OCI-LY7 (cell line): ENCODE measurements around the gene PRKG1. TPM values are rescaled to one million over a fixed set of nuclear protein-coding genes. Genes with fewer than 3 reads are reported as not detected.

ENCODE experiments used
- BruUV-seq: library from RNA; stranded (reverse); fragments of 400-500 nt; replicated peaks from 2 replicates; lab custom pipeline; 2021; lab: Mats Ljungman, UMichigan
- CTCF ChIA-PET: fragments of 300-600 bp; sonication (Branson Sonifier 250); formaldehyde crosslinking; loops from one replicate; lab custom pipeline; 2022; ENCODE audit warnings: antibody characterized with exemption; ENCODE audit not compliant: unreplicated experiment; lab: Charles Lee
- POLR2A ChIA-PET: fragments of 300-600 bp; sonication (Branson Sonifier 250); formaldehyde crosslinking; loops from one replicate; lab custom pipeline; 2022; ENCODE audit warnings: antibody characterized with exemption; lab: Charles Lee
- DNase-seq: peaks from one replicate; pipeline ENCODE4 v3.0.0-alpha.2; 2015; ENCODE audit warnings: low spot score
- H2AFZ ChIP-seq: fragments of 200-600 bp; sonication (generic), shearing (Covaris generic); 2 replicates; pipeline ENCODE4 v1.6.1; 2014; ENCODE audit warnings: mild to moderate bottlenecking, antibody characterized with exemption, low read length, moderate library complexity
- H3K27ac ChIP-seq: fragments of 200-600 bp; sonication (generic); 2 replicates; pipeline ENCODE4 v1.5.1; 2014; ENCODE audit warnings: mixed run types, low read depth, mild to moderate bottlenecking, moderate library complexity, low read length, inconsistent platforms; ENCODE audit not compliant: poor library complexity, severe bottlenecking
- H3K36me3 ChIP-seq: fragments of 200-600 bp; sonication (generic); 2 replicates; pipeline ENCODE4 v1.6.1; 2014; ENCODE audit warnings: mild to moderate bottlenecking, antibody characterized with exemption, low read length, moderate library complexity, mixed read lengths; ENCODE audit not compliant: insufficient read depth
- H3K4me1 ChIP-seq: fragments of 200-600 bp; sonication (generic); 2 replicates; pipeline ENCODE4 v1.5.1; 2014; ENCODE audit warnings: mild to moderate bottlenecking, low read length; ENCODE audit not compliant: insufficient read depth, poor library complexity, severe bottlenecking
- H3K4me2 ChIP-seq: fragments of 200-600 bp; sonication (generic); 2 replicates; pipeline ENCODE4 v1.6.1; 2014; ENCODE audit warnings: mild to moderate bottlenecking, low read length
- H3K4me3 ChIP-seq: fragments of 200-600 bp; sonication (generic); 2 replicates; pipeline ENCODE4 v1.5.1; 2014; ENCODE audit warnings: mild to moderate bottlenecking, low read depth, low read length; ENCODE audit not compliant: poor library complexity, severe bottlenecking
- H3K79me2 ChIP-seq: fragments of 200-600 bp; sonication (generic); 2 replicates; pipeline ENCODE4 v1.6.1; 2016; ENCODE audit warnings: low read depth, mild to moderate bottlenecking, low read length, moderate library complexity, mixed read lengths; ENCODE audit not compliant: insufficient read depth
- H3K9me2 ChIP-seq: fragments of 200-600 bp; sonication (generic); 2 replicates; pipeline ENCODE4 v1.6.1; 2016; ENCODE audit warnings: mild to moderate bottlenecking, low read length, mixed read lengths; ENCODE audit not compliant: insufficient read depth
- H3K9me3 ChIP-seq: fragments of 200-600 bp; sonication (generic); 2 replicates; pipeline ENCODE4 v1.6.1; 2014; ENCODE audit warnings: mild to moderate bottlenecking, mixed run types, low read length, mixed read lengths
- H4K20me1 ChIP-seq: fragments of 200-600 bp; sonication (generic); 2 replicates; pipeline ENCODE4 v1.6.1; 2014; ENCODE audit warnings: mild to moderate bottlenecking, antibody characterized with exemption, low read length, moderate library complexity, mixed read lengths; ENCODE audit not compliant: insufficient read depth
- EZH2phosphoT487 ChIP-seq: fragments of 200-600 bp; sonication (generic); IDR thresholded peaks from 2 replicates; pipeline ENCODE4 v1.6.1; 2018; ENCODE audit warnings: low read depth, borderline replicate concordance, mild to moderate bottlenecking, mixed run types, antibody characterized with exemption, low read length, moderate library complexity, mixed read lengths
- intact Hi-C: fragments of 100-400 bp; cut with micrococcal nuclease; formaldehyde crosslinking; loops from one replicate; pipeline ENCODE4 v1.10.0; 2022; ENCODE audit not compliant: unreplicated experiment
- total RNA-seq, 2 experiments: library from RNA; depleted of rRNA in 1 of 2; stranded (reverse); fragments of >200 nt in 1 of 2; shearing (Covaris generic) in 1 of 2; gene quantifications; 2 replicates each; pipeline ENCODE4 v1.2.3, GENCODE V29; 2014 to 2022
- TF ChIP-seq, protein P1 (sequence below): fragments of 200-600 bp; sonication (generic); conservative IDR thresholded peaks from 2 replicates; pipeline ENCODE4 v1.5.1; 2014; ENCODE audit warnings: mild to moderate bottlenecking, antibody characterized with exemption, low read length, moderate library complexity, mixed read lengths

Gene PRKG1
- total RNA-seq, 2 experiments from 2014 or later = not detected

DNA sequence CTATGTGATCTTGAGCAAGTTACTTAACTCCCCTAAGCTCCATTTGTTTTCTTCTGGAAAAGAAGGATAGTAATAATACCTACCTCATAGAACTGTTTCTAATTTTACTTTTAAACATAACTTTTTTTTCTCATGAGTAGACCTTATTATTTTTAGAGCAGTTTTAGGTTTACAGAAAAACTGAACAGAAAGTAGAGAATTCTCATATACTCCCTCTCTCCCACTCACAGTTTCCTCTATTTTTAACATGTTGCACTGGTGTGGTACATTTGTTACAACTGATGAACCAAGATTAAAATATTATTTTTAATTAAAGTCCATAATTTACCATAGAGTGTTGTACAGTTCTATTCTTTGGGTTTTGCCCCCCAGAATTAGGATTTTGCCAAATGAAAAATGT, 846.4 kb downstream of the PRKG1 start:
- no peak for DNase-seq
- Histone ChIP-seq H2AFZ (no peak overlapping the region), H3K36me3 (no peaks in the 10 kb centered on the region), H3K27ac (no peak overlapping the region), H3K79me2 (no peaks in the 10 kb centered on the region), H3K9me3 (no peaks in the 10 kb centered on the region), H3K4me1 (no peaks in the 10 kb centered on the region), H4K20me1 (no peaks in the 10 kb centered on the region), H3K9me2 (no peaks in the 10 kb centered on the region), H3K4me3 (no peak overlapping the region), H3K4me2 (no peak overlapping the region)
- TF ChIP-seq EZH2phosphoT487 = no peak
- TF ChIP-seq, protein P1, sequence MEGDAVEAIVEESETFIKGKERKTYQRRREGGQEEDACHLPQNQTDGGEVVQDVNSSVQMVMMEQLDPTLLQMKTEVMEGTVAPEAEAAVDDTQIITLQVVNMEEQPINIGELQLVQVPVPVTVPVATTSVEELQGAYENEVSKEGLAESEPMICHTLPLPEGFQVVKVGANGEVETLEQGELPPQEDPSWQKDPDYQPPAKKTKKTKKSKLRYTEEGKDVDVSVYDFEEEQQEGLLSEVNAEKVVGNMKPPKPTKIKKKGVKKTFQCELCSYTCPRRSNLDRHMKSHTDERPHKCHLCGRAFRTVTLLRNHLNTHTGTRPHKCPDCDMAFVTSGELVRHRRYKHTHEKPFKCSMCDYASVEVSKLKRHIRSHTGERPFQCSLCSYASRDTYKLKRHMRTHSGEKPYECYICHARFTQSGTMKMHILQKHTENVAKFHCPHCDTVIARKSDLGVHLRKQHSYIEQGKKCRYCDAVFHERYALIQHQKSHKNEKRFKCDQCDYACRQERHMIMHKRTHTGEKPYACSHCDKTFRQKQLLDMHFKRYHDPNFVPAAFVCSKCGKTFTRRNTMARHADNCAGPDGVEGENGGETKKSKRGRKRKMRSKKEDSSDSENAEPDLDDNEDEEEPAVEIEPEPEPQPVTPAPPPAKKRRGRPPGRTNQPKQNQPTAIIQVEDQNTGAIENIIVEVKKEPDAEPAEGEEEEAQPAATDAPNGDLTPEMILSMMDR = no peak
- ChIA-PET POLR2A (no interaction called here), CTCF (no interaction called here)
- no TSS peak for BruUV-seq
- intact Hi-C loops = no loop called here

DNA sequence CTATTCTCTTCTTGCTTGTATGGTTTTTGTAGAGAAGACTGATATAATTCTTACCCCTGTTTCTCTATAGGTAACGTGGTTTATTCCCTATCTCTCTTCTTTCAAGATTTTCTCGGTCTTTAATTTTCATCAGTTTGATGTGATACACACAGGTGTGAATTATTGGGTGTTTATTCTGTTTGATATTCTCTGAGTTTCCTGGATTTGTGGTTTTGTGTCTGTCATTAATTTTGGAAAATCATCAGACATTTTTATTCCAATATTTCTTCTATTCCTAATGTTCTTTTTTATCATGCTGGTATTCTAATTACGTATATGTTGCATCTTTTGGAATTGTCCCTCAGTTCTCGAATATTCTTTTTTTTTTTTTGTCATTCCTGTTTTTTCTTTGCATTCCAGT, 850.1 kb downstream of the PRKG1 start:
- no peaks in the 10 kb centered on the region for H3K9me3 ChIP-seq
- intact Hi-C loops = no loop called here
- H2AFZ ChIP-seq = no peak overlapping the region
- POLR2A ChIA-PET = interaction anchor here (0.6 kb wide), 2 partner anchors 19 to 1673 kb away, joined by 3 read pairs; no protein-coding TSS in a partner anchor
- no TSS peak for BruUV-seq
- H3K36me3 ChIP-seq = no peaks in the 10 kb centered on the region
- H3K79me2 ChIP-seq = no peaks in the 10 kb centered on the region
- CTCF ChIA-PET = no interaction called here
- H4K20me1 ChIP-seq = no peaks in the 10 kb centered on the region
- no peaks in the 10 kb centered on the region for H3K9me2 ChIP-seq
- DNase-seq = no peak
- TF ChIP-seq, protein P1 = no peak
- no peak for TF ChIP-seq EZH2phosphoT487
- no peak overlapping the region for H3K4me2 ChIP-seq
- H3K4me1 ChIP-seq = no peaks in the 10 kb centered on the region
- H3K27ac ChIP-seq = no peak overlapping the region
- no peak overlapping the region for H3K4me3 ChIP-seq

GRCh38 chr10:51926337-51926736, 852.0 kb downstream of the PRKG1 start:
- H4K20me1 ChIP-seq = no peaks in the 10 kb centered on the region
- ChIA-PET POLR2A (interaction anchor here (0.6 kb wide), 2 partner anchors 173 to 1107 kb away, joined by 3 read pairs; no protein-coding TSS in a partner anchor), CTCF (no interaction called here)
- no peaks in the 10 kb centered on the region for H3K9me2 ChIP-seq
- TF ChIP-seq, protein P1 = no peak
- TF ChIP-seq EZH2phosphoT487 = no peak
- H3K36me3 ChIP-seq = no peaks in the 10 kb centered on the region
- DNase-seq = no peak
- H3K79me2 ChIP-seq = no peaks in the 10 kb centered on the region
- BruUV-seq = no TSS peak
- no peak overlapping the region for H2AFZ ChIP-seq
- H3K27ac ChIP-seq = no peak overlapping the region
- H3K4me1 ChIP-seq = no peaks in the 10 kb centered on the region
- no peak overlapping the region for H3K4me2 ChIP-seq
- no peak overlapping the region for H3K4me3 ChIP-seq
- H3K9me3 ChIP-seq = no peaks in the 10 kb centered on the region
- intact Hi-C loops = no loop called here
